Common myeloid progenitor, CD34-positive (primary cell): Measurements from ENCODE around the gene GRIK4.

Experiments used
- CTCF ChIA-PET: fragments of 350-600 bp; sonication (Branson Sonifier 250); formaldehyde crosslinking; loops from one replicate; lab custom pipeline; 2021; ENCODE audit warnings: antibody characterized with exemption; lab: Charles Lee
- POLR2A ChIA-PET: fragments of 350-600 bp; sonication (Branson Sonifier 250); formaldehyde crosslinking; loops from one replicate; lab custom pipeline; 2021; ENCODE audit warnings: antibody characterized with exemption; lab: Charles Lee
- DNase-seq, 3 donors: peaks; one replicate each; pipeline versions ENCODE4 v3.0.0 to v3.0.0-alpha.2; 2013
- H3K27ac ChIP-seq, 2 experiments: 1 replicate in 1 of 2; 2 replicates in 1 of 2; pipeline ENCODE4 v1.7.0; 2013; ENCODE audit warnings: inconsistent platforms in 2 of 2, low read length in 2 of 2, mild to moderate bottlenecking in 2 of 2, low read depth in 1 of 2, moderate library complexity in 1 of 2; ENCODE audit not compliant: severe bottlenecking in 2 of 2, insufficient read depth in 1 of 2, poor library complexity in 1 of 2
- H3K27me3 ChIP-seq, 5 experiments: replicated peaks in 2 of 5; 1 replicate in 3 of 5; 2 replicates in 2 of 5; pipeline versions ENCODE4 v1.6.1 to v1.7.0; 2013; ENCODE audit warnings: low read length in 4 of 5, mild to moderate bottlenecking in 2 of 5, moderate library complexity in 2 of 5, inconsistent platforms in 1 of 5; ENCODE audit not compliant: insufficient read depth in 5 of 5, control insufficient read depth in 4 of 5
- H3K36me3 ChIP-seq, 4 experiments: 1 replicate in 2 of 4; 2 replicates in 2 of 4; pipeline versions ENCODE4 v1.6.1 to v1.7.0; 2013; ENCODE audit warnings: low read length in 3 of 4, control low read depth in 1 of 4, mild to moderate bottlenecking in 1 of 4; ENCODE audit not compliant: control insufficient read depth in 4 of 4, insufficient read depth in 4 of 4
- H3K4me1 ChIP-seq, 4 experiments: 1 replicate in 3 of 4; 2 replicates in 1 of 4; pipeline versions ENCODE4 v1.6.1 to v1.7.1; 2013; ENCODE audit warnings: low read length in 3 of 4, mild to moderate bottlenecking in 3 of 4, control low read depth in 1 of 4, inconsistent platforms in 1 of 4, moderate library complexity in 1 of 4; ENCODE audit not compliant: control insufficient read depth in 4 of 4, insufficient read depth in 4 of 4; ENCODE audit errors: control extremely low read depth in 1 of 4
- H3K4me3 ChIP-seq, 7 experiments: 1 replicate in 4 of 7; 2 replicates in 3 of 7; pipeline versions ENCODE4 v1.5.1 to v1.7.0; 2013; ENCODE audit warnings: mild to moderate bottlenecking in 7 of 7, low read length in 6 of 7, moderate library complexity in 6 of 7, inconsistent platforms in 2 of 7, low read depth in 2 of 7, control low read depth in 1 of 7; ENCODE audit not compliant: insufficient read depth in 4 of 7, control insufficient read depth in 1 of 7; ENCODE audit errors: extremely low read depth in 1 of 7
- H3K9me3 ChIP-seq, 5 experiments: 1 replicate in 4 of 5; 2 replicates in 1 of 5; pipeline versions ENCODE4 v1.6.1 to v1.7.1; 2013; ENCODE audit warnings: low read length in 4 of 5, mild to moderate bottlenecking in 2 of 5, inconsistent platforms in 1 of 5, low read depth in 1 of 5, moderate library complexity in 1 of 5; ENCODE audit not compliant: control insufficient read depth in 4 of 5, insufficient read depth in 2 of 5; ENCODE audit errors: control extremely low read depth in 1 of 5
- WGBS: methylation state at CpG from one replicate; pipeline ENCODE4 v1.1.5; 2013; ENCODE audit not compliant: insufficient coverage; 5-methylcytosine and 5-hydroxymethylcytosine counted together

The GRIK4 gene

DNA sequence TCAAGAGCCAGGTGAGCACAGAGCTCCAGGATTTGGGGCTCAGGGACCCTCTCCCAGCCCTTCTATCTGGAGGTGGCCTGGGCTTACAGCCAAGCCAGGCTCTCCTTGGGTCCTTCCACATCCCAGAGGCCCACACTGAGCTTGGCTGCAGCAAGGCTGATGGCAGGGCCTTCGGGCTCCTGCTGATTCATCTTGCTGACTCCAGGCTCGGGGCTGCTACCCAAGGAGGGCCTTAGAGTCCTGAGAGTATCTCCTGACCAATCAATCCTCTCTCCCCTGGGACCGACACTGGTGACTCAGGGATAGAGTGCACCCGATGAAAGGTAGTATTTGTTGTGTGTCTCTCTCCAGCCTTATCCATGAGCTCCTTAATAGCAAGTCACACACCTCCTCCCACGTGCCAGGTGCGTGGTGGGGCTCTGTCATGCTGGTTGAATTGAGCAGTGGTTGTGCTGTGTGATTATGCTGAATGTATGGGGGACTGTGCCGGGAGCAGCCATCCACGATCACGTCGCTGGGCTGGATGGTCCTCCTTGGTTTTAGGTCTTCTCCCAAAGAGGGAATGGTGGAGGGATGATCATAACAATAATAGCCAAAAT is 62.3 kb downstream of the GRIK4 start:
- CTCF ChIA-PET = interaction anchor here (1.7 kb wide), 1 partner anchor 12 kb away, joined by 3 read pairs; no protein-coding TSS in a partner anchor
- 90% methylated on average over 2 of the region's 10 CpGs for WGBS
- no peak for DNase-seq
- no peaks in the 10 kb centered on the region for H3K9me3 ChIP-seq
- POLR2A ChIA-PET = no interaction called here
- no peak overlapping the region for H3K4me3 ChIP-seq
- H3K36me3 ChIP-seq = no peaks in the 10 kb centered on the region
- no peaks in the 10 kb centered on the region for H3K4me1 ChIP-seq
- H3K27ac ChIP-seq = no peak overlapping the region
- peaks cover 0 to 11% (median 3%) of the 10 kb centered on the region in 5 experiments for H3K27me3 ChIP-seq

- DNase-seq = no peak
- no peaks in the 10 kb centered on the region for H3K9me3 ChIP-seq
- 97% methylated on average over 7 of the region's 8 CpGs for WGBS
- H3K27ac ChIP-seq = no peak overlapping the region
- no peak overlapping the region for H3K4me3 ChIP-seq
- ChIA-PET POLR2A (no interaction called here), CTCF (no interaction called here)
- no peaks in the 10 kb centered on the region for H3K4me1 ChIP-seq
- no peaks in the 10 kb centered on the region for H3K36me3 ChIP-seq
- peaks cover 0 to 11% (median 3%) of the 10 kb centered on the region in 5 experiments for H3K27me3 ChIP-seq
Observed at GRCh38 chr11:120574876-120575275, 63.3 kb downstream of the GRIK4 start.

DNA sequence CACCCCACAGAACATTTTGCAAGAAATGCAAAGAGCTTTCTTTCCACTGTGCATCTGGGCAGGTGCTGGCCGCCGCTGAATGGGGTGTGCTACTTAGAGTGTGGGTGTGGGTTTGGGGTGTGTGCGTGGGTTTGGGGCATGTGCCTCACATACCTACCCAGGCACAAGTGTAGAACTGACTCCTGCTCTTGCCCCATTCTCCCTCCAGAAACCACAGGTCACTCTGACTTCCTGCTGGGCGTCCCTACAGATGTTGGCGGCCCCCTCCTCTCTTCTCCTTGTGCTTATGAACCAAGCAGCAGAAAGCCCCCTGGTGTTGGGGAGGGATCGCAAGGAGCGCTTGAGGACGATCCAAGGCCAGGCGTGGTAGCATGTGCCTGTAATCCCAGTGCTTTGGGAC is 63.9 kb downstream of the GRIK4 start:
- Histone ChIP-seq H3K4me1 (no peaks in the 10 kb centered on the region), H3K4me3 (no peak overlapping the region), H3K9me3 (no peaks in the 10 kb centered on the region), H3K27ac (no peak overlapping the region), H3K36me3 (no peaks in the 10 kb centered on the region), H3K27me3 (peaks cover 0 to 11% (median 3%) of the 10 kb centered on the region in 5 experiments)
- WGBS = 90% methylated on average over 8 of the region's 9 CpGs
- ChIA-PET CTCF (no interaction called here), POLR2A (no interaction called here)
- no peak for DNase-seq

DNA sequence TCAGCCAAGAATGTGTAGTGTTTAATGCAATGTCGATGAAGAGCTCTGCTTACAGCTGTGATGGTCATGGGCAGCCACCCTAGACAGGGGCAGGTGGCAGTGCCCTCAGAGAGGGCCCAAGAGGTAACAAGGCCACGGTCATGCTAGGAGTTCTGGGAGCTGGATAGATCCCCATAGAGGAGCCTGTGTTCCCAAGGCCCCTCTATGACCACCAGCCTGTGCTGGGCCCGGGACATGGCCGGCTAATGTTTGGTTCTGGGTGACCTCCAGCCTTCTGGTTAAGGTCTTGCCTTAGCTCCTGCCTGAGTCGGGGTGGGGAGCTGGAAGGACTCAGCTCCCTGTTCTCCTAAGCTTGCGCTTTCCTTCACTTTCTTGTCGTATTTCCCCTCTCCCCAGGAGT is 65.1 kb downstream of the GRIK4 start:
- Histone ChIP-seq H3K4me1 (no peaks in the 10 kb centered on the region), H3K36me3 (no peaks in the 10 kb centered on the region), H3K9me3 (no peaks in the 10 kb centered on the region), H3K27me3 (peaks cover 0 to 12% (median 3%) of the 10 kb centered on the region in 5 experiments), H3K4me3 (no peak overlapping the region), H3K27ac (no peak overlapping the region)
- WGBS = 98% methylated on average over 5 of the region's 7 CpGs
- ChIA-PET CTCF (interaction anchor here (1.0 to 1.5 kb wide), 2 partner anchors 11 to 15 kb away, joined by 4 to 5 read pairs; no protein-coding TSS in a partner anchor), POLR2A (no interaction called here)
- DNase-seq = no peak

DNA sequence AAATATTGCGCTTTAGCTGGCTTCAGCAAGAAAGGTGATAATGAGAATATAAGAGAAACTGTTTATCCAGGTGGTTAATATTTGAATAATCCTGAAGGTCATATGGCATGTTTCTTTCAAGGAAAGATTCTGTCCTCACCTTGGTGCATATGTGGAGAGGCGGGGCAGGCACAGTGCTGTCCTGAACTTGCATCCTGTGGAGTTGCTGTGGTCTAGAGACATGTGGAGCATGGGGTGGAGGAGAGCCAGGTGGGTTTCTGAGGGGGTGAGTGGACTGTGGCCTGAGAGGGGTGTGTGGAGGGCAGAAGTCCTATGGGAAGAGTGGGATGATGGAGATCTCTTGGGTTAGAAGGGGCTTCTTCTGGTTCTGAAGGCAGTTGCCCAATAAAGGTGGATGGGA is 65.5 kb downstream of the GRIK4 start:
- ChIA-PET CTCF (interaction anchor here (1.0 to 1.5 kb wide), 2 partner anchors 10 to 15 kb away, joined by 4 to 5 read pairs; no protein-coding TSS in a partner anchor), POLR2A (no interaction called here)
- 100% methylated on average over 1 of the region's 2 CpGs for WGBS

DNA sequence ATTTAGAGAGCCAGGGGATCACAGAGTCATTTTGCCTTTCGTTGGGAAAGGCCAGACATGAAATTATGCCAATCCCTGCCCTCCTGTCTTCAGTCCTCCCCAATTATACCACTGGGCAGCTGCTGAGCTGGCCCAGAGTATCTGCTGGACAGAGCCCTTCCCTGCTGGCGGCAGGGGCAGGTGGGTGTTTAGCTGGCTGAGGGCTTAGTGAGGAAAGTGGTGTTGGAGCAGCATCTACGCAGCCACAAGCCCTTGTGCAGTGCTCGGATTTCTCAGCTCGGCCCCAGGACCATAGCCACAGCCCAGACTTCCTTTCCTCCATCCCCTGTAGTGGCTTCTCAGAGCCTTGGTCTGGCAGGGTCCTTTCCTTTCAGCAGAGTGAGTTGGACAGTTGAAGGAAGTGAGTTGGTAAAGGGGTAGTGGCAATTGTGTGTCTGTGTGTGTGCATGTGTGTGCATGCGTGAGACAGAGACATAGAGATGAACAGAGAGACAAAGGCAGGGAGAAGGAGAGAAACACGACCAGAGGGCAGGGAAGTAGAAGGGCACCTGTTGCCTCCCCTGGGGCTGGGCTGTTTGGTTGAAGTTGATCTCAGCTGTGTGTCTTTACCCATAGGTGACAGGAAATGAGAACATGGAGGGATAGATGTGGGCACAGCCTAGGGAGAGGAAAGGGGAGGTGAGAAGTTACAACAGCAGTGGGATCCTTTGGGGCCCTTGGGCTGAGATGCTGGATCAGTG is 66.2 kb downstream of the GRIK4 start:
- peaks cover 0 to 12% (median 3%) of the 10 kb centered on the region in 5 experiments for H3K27me3 ChIP-seq
- H3K4me3 ChIP-seq = no peak overlapping the region
- no peaks in the 10 kb centered on the region for H3K9me3 ChIP-seq
- H3K27ac ChIP-seq = no peak overlapping the region
- ChIA-PET CTCF (interaction anchor here (0.5 kb wide), 1 partner anchor 844 kb away, joined by 3 read pairs; no protein-coding TSS in a partner anchor), POLR2A (no interaction called here)
- no peaks in the 10 kb centered on the region for H3K4me1 ChIP-seq
- H3K36me3 ChIP-seq = no peaks in the 10 kb centered on the region
- no peak for DNase-seq
- WGBS = 70% methylated on average over 6 of the region's 7 CpGs

More for the DNA sequence above, 65.5 kb downstream of the GRIK4 start:
- Histone ChIP-seq H3K4me3 (no peak overlapping the region), H3K9me3 (no peaks in the 10 kb centered on the region), H3K4me1 (no peaks in the 10 kb centered on the region), H3K27ac (no peak overlapping the region), H3K27me3 (peaks cover 0 to 12% (median 3%) of the 10 kb centered on the region in 5 experiments), H3K36me3 (no peaks in the 10 kb centered on the region)
- DNase-seq = no peak
